22Rv1 (cell line): Measurements from ENCODE around the gene FRMD3.

Source experiments
- H3K27ac ChIP-seq: fragments of 450-650 bp; 2 replicates; pipeline ENCODE4 v1.5.1; 2017
- ZFX ChIP-seq: fragments of 450-650 bp; IDR thresholded peaks from 2 replicates; pipeline ENCODE4 v1.6.1; 2017; ENCODE audit warnings: antibody characterized with exemption, borderline replicate concordance
- TF ChIP-seq, protein P1 (sequence below): fragments of 450-650 bp; IDR thresholded peaks from 2 replicates; pipeline ENCODE4 v1.5.1; 2017; ENCODE audit warnings: mild to moderate bottlenecking

FRMD3 gene

DNA sequence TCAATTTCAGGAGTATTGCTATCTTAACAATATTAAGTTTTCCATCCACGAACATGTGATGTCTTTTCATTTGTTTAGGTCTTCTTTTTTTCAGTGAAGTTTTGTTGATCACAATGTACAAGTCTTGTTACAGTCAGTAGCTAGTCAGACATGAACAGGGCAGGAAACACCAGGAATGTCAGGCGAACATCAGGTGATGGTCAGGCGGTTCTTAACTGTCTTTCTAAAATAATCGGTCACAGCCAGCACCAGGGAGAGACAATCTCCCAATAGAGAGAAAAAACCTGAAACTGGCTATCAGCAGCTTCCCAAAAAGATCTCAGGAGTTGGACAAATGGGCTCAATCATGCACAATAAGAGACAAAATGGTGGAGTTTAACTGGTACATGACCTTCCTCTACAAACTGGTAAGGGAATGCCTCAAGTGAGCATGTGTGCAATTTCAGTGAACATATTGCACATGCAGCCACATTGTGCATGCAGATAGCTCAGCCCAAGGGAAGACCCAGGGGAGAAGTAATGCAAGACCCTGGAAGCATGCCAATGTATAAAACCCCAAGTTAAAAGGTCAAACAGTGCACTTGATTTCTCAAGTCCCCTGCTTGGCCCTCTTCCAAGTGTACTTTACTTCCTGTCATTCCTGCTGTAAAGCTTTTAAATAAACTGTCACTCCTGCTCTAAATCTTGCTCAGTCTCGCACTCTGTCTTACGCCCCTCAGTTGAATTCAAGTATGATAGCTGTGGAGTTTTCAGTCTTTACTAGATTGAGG is 299.1 kb downstream of the FRMD3 start:
- H3K27ac ChIP-seq: no peak overlapping the region
- TF ChIP-seq, protein P1, sequence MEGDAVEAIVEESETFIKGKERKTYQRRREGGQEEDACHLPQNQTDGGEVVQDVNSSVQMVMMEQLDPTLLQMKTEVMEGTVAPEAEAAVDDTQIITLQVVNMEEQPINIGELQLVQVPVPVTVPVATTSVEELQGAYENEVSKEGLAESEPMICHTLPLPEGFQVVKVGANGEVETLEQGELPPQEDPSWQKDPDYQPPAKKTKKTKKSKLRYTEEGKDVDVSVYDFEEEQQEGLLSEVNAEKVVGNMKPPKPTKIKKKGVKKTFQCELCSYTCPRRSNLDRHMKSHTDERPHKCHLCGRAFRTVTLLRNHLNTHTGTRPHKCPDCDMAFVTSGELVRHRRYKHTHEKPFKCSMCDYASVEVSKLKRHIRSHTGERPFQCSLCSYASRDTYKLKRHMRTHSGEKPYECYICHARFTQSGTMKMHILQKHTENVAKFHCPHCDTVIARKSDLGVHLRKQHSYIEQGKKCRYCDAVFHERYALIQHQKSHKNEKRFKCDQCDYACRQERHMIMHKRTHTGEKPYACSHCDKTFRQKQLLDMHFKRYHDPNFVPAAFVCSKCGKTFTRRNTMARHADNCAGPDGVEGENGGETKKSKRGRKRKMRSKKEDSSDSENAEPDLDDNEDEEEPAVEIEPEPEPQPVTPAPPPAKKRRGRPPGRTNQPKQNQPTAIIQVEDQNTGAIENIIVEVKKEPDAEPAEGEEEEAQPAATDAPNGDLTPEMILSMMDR: no peak
- no peak for TF ChIP-seq ZFX

DNA sequence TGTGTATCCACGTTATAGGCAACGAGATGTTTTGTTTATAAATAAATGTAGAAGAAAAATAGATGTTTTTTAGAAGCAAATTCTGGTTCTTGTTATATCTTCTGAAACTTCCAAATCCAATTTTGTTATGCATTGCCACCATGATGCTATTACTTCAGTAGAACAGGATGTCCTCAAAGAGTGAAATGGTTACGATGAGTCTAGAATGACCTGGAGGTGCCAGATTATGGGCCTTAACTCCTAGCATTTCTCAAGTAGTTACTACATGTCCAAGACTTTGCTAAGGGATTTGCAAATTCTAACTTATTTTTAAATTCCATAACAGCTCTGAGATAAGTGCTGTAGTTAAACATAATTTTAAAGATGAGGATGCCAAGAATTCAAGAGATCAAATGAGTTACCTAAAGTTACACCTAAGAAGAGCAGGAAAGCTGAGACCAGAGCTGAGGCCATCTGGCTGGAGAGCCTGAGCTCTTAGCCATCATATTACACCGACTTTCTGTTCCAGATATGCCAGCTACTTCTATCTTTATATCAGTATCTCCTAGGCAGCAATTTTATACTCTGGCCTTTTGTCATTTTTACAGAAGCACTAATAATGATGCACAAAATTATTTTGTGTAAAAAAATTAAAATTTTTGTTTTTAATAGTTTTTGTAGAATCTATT is 302.0 kb downstream of the FRMD3 start:
- TF ChIP-seq ZFX: no peak
- TF ChIP-seq, protein P1: no peak
- no peak overlapping the region for H3K27ac ChIP-seq

DNA sequence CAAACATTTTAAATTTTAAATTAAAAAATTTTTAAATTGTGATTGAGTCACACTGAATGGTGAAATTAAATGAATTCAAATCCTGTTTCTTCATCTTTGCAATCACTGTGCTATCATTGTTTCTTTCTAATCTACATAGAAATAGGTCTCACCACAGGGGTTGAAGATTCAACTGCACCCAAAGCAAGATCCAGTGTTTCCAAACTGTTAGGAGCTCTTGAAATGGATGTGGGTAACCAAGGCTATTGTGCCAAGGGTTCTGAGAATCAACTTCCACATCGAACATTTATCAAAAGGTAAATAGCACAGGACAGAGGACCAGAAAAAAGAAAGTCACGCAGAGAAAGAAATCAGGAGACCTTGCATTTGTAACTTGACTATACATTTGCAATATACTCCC is 302.7 kb downstream of the FRMD3 start:
- H3K27ac ChIP-seq: no peak overlapping the region
- TF ChIP-seq, protein P1: no peak
- no peak for TF ChIP-seq ZFX

DNA sequence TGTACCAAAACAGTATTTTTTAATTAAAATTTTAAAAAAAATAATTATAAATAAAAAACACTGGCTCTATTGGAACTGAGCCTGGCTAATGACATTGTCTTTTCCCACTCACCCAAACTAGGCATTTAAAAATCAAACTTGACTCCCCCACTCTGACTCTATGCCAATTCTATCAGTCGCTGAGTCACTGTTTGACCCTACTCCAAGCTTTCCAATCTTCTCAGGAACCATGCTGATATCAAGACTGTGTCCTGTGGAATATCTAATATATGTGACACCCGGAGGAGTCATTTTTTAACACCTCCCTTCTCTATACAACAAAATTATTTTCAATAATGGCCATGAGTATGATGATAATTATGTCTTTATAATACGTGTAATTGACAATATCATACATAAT is 303.7 kb downstream of the FRMD3 start:
- H3K27ac ChIP-seq: no peak overlapping the region

DNA sequence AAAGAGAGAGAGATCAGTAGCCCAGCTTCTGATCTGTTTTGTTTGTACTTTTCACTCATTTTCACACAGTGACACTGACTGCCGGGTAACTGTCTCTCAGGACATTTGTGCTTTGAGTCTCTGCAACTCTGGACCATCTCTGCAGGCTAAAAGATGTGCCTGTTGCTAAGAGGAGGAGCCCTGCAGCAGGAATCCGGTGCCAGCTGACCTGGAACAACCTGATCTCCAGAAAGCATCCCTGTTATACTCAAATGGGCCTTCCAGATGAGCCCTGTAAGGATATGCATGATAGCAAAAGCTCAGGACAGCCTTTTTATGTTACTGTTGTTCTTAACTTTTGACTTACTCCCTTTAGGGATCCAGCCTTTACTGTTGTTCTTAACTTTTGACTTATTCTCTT is 304.6 kb downstream of the FRMD3 start:
- no peak overlapping the region for H3K27ac ChIP-seq
- TF ChIP-seq ZFX: no peak
- TF ChIP-seq, protein P1: no peak

More for the DNA sequence above, 303.7 kb downstream of the FRMD3 start:
- no peak for TF ChIP-seq ZFX
- TF ChIP-seq, protein P1: no peak

DNA sequence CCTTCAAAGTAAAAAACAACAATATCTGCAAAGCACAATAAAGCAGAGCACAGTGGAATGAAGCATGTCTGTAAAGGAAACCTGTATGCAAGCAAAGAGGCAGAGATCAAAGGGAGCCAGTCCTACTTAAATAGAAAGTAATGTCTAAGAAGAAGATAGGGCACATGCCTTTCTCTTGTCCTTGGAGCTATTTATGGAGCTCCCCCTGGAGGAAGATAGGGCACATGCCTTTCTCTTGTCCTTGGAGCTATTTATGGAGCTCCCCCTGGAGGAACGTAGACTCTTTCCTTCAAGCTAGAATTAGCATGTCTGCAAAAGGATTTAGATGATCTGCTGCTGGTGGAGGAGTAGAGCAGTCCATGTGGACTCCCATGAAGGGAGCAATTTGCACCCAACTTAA is 307.2 kb downstream of the FRMD3 start:
- H3K27ac ChIP-seq: no peak overlapping the region
- TF ChIP-seq, protein P1: 0 out of 2 replicates have a peak, but pooled peaks have one; percentile 12
- no peak for TF ChIP-seq ZFX

DNA sequence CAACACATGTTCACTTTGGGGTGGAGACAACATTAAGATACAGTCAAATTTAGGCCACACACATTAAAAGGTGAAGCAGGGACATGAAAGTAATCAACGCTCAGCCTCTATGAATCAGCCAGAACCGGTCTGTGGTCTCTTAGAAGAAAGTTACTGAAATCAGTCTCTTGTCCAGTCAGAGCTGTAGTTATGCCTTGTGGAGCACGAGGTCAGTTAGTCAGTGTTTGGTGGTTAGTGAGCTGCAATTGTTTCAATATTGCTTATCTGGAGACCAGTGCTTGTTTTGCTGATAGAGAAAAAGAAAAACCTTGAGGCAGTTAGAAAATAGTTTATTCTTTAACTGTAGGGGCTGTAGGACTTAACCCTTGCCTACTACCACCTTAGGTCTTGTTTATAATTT is 317.5 kb downstream of the FRMD3 start:
- no peak for TF ChIP-seq ZFX
- TF ChIP-seq, protein P1: no peak
- no peak overlapping the region for H3K27ac ChIP-seq
